Activated B cell treated with CpG ODN at 0.5 μM for 24 hours (primary cell): Measurements from ENCODE around the gene ZNF682. TPM values are rescaled to one million over a fixed set of nuclear protein-coding genes. Genes with fewer than 3 reads are reported as not detected.
A peak's percentile ranks its signal among the peaks of the same experiment; 100 is the strongest.
"Not testable (repeated sequence)": the region's sequence is repeated elsewhere in the genome, so short reads cannot be mapped to it uniquely, and the experiment has no call there.

Source experiments
- ATAC-seq: fragments of 200-7000 bp; cut with Tn5 transposase; one replicate; pipeline ENCODE4 v1.10.0; 2021; ENCODE audit warnings: low read depth, mild to moderate bottlenecking, moderate library complexity
- CTCF ChIA-PET: fragments of 350-600 bp; sonication (Branson Sonifier 250); formaldehyde crosslinking; loops from one replicate; lab custom pipeline; 2021; ENCODE audit warnings: antibody characterized with exemption; lab: Charles Lee
- POLR2A ChIA-PET: fragments of 350-600 bp; sonication (Branson Sonifier 250); formaldehyde crosslinking; loops from one replicate; lab custom pipeline; 2021; ENCODE audit warnings: antibody characterized with exemption; lab: Charles Lee
- DNase-seq: peaks from one replicate; pipeline ENCODE4 v3.0.0; 2022
- H3K27ac Mint-ChIP-seq: one replicate; pipeline ENCODE4 v1.8.0; 2020; ENCODE audit warnings: mixed read lengths
- H3K27me3 Mint-ChIP-seq: one replicate; pipeline ENCODE4 v1.8.0; 2021; ENCODE audit warnings: mixed read lengths
- H3K36me3 Mint-ChIP-seq: one replicate; pipeline ENCODE4 v1.8.0; 2021; ENCODE audit warnings: low read depth, mixed read lengths
- H3K4me1 Mint-ChIP-seq: one replicate; pipeline ENCODE4 v1.8.0; 2021; ENCODE audit warnings: mixed read lengths
- H3K4me3 Mint-ChIP-seq: one replicate; pipeline ENCODE4 v1.8.0; 2020; ENCODE audit warnings: mild to moderate bottlenecking, mixed read lengths
- H3K9me3 Mint-ChIP-seq: one replicate; pipeline ENCODE4 v1.8.0; 2020; ENCODE audit warnings: mixed read lengths
- intact Hi-C: fragments of 100-400 bp; cut with micrococcal nuclease; formaldehyde crosslinking; loops from one replicate; pipeline ENCODE4 v1.15.1; 2024
- total RNA-seq: library from RNA; stranded (reverse); gene quantifications from 2 replicates; pipeline ENCODE4 v1.2.3, GENCODE V29; 2022
- TF ChIP-seq, protein P1 (sequence below): fragments of 200-600 bp; IDR thresholded peaks from one replicate; pipeline ENCODE4 v1.8.0; 2022; ENCODE audit warnings: antibody characterized with exemption, mild to moderate bottlenecking

ZNF682 gene
- total RNA-seq, 1 donor from 2014 or later = 19.9 TPM

DNA sequence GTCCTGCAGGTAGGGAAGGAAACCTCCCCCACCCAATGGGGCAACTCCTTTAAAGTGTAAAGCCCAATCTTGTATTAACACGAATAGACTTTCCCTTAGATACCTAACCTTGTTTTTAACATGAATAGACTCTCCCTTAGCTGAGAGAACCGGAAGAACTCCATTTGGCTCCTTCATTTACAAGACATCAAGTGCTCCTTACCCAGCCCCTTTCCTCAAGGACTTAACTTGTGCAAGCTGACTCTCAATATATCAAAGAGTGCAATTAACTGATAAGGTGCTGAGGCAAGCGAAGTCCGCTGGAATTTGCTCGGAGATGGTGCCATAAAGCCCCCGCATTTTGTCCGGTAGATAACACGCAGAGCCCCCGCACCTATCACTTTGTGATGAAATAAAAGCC is 28.6 kb upstream of the ZNF682 start:
- H3K4me1 Mint-ChIP-seq = no peaks in the 10 kb centered on the region
- H3K4me3 Mint-ChIP-seq = no peak overlapping the region
- TF ChIP-seq, protein P1, sequence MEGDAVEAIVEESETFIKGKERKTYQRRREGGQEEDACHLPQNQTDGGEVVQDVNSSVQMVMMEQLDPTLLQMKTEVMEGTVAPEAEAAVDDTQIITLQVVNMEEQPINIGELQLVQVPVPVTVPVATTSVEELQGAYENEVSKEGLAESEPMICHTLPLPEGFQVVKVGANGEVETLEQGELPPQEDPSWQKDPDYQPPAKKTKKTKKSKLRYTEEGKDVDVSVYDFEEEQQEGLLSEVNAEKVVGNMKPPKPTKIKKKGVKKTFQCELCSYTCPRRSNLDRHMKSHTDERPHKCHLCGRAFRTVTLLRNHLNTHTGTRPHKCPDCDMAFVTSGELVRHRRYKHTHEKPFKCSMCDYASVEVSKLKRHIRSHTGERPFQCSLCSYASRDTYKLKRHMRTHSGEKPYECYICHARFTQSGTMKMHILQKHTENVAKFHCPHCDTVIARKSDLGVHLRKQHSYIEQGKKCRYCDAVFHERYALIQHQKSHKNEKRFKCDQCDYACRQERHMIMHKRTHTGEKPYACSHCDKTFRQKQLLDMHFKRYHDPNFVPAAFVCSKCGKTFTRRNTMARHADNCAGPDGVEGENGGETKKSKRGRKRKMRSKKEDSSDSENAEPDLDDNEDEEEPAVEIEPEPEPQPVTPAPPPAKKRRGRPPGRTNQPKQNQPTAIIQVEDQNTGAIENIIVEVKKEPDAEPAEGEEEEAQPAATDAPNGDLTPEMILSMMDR = no peak
- no peak for ATAC-seq
- DNase-seq = no peak
- intact Hi-C loops = no loop called here
- H3K27me3 Mint-ChIP-seq = peaks cover 16% of the 10 kb centered on the region
- CTCF ChIA-PET = no interaction called here
- H3K36me3 Mint-ChIP-seq = no peaks in the 10 kb centered on the region
- H3K27ac Mint-ChIP-seq = no peak overlapping the region
- peaks cover 2% of the 10 kb centered on the region for H3K9me3 Mint-ChIP-seq
- POLR2A ChIA-PET = no interaction called here

GRCh38 chr19:20066861-20067260 is 27.6 kb upstream of the ZNF682 start:
- peaks cover 16% of the 10 kb centered on the region for H3K27me3 Mint-ChIP-seq
- DNase-seq = no peak
- H3K9me3 Mint-ChIP-seq = peaks cover 2% of the 10 kb centered on the region
- no peaks in the 10 kb centered on the region for H3K4me1 Mint-ChIP-seq
- no peak overlapping the region for H3K4me3 Mint-ChIP-seq
- POLR2A ChIA-PET = no interaction called here
- intact Hi-C loops = no loop called here
- H3K36me3 Mint-ChIP-seq = no peaks in the 10 kb centered on the region
- no peak for ATAC-seq
- CTCF ChIA-PET = no interaction called here
- TF ChIP-seq, protein P1 = no peak
- H3K27ac Mint-ChIP-seq = no peak overlapping the region

GRCh38 chr19:20060282-20060681 is 21.0 kb upstream of the ZNF682 start:
- ChIA-PET POLR2A (no interaction called here), CTCF (no interaction called here)
- DNase-seq = no peak
- TF ChIP-seq, protein P1 = no peak
- H3K9me3 Mint-ChIP-seq = no peaks in the 10 kb centered on the region
- no peak overlapping the region for H3K27ac Mint-ChIP-seq
- H3K4me1 Mint-ChIP-seq = peaks cover 14% of the 10 kb centered on the region
- no peak for ATAC-seq
- H3K36me3 Mint-ChIP-seq = no peaks in the 10 kb centered on the region
- H3K4me3 Mint-ChIP-seq = no peak overlapping the region
- H3K27me3 Mint-ChIP-seq = peaks cover 4% of the 10 kb centered on the region
- intact Hi-C loops = no loop called here

DNA sequence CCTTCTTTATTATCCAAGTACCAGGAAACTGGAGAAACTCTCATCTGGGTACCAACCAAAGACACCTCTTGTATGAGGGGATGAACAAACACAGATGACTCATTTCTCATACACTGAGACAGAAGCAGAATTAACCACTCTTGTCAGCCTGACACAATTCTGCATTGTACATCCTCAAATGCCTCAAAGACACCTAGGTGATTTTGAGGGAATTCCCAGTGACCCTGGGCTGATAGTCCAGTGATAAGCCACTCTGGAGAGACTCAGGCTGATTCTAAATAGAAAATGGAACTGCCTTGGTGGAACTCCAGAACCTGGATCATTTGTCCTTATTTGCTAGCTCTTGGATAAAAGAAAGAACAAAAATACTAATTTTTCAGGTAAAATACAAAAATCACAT is 19.4 kb upstream of the ZNF682 start:
- H3K36me3 Mint-ChIP-seq, H3K27ac Mint-ChIP-seq, intact Hi-C loops, CTCF ChIA-PET, H3K27me3 Mint-ChIP-seq, H3K9me3 Mint-ChIP-seq, ATAC-seq, H3K4me3 Mint-ChIP-seq, DNase-seq, POLR2A ChIA-PET: not testable (repeated sequence)
- peaks cover 14% of the 10 kb centered on the region for H3K4me1 Mint-ChIP-seq

DNA sequence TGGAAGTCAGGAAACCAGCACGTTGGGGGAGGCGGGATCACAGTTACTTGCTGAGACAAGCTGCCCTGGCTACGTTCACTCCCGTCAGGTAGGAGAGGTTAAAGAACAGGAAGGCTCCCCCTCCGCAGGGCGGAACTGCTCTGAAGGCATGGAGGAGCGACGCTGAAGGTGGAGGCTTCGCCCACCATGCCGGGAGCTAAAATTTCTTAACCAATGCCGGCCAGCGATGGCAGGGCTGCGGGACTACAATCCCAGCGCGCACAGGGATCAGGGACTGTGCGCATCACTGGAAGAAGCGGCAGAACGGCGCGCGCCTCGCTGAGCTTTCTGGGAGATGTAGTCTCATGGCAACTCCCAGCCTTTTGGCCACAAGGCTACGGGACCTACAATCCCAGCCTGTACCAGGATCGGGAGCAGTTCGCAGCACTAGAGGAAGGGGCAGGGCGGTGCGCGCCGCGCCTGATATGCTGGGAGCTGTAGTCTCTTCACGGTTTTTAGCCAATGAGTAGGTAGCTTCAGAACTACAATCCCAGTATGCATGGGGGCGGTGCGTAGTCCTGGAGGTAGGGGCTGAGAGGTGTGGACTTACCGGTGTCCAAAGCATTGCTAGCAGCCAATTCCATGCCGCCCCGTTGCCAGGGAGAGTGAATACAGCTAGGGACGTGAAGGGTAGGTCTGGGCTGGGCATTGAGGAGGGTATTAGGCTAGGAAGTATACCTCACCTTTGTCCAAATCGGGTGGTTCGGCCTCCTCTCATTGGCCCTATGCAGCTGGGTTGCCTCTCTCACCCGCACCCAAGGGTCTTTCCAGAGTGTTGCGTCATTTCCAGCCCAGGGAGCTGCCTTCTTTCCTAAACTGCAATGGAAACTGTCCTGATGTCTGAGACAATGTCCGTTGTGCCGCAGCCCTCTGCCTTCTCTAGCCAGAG is 12.8 kb upstream of the ZNF682 start:
- Mint-ChIP-seq H3K9me3 (no peaks in the 10 kb centered on the region), H3K27me3 (no peaks in the 10 kb centered on the region), H3K27ac (peak overlapping the region; percentile 96), H3K4me1 (peaks cover 14% of the 10 kb centered on the region), H3K4me3 (peak overlapping the region; percentile 98), H3K36me3 (peaks cover 6% of the 10 kb centered on the region)
- intact Hi-C loops = loop anchor here (1.0 to 5.0 kb wide), 4 partner anchors 13 to 185 kb away; partner anchors contain the start of genes ZNF486 and ZNF682
- CTCF ChIA-PET = interaction anchor here (0.7 to 1.7 kb wide), 2 partner anchors 13 to 55 kb away, joined by 3 to 7 read pairs; partner anchors contain the start of gene ZNF682
- ATAC-seq (peak; percentile 95), DNase-seq (peak; percentile 55)
- TF ChIP-seq, protein P1 = no peak
- POLR2A ChIA-PET = interaction anchor here (0.6 to 3.1 kb wide), 18 partner anchors 13 to 1090 kb away, joined by 3 to 44 read pairs (median 4); partner anchors contain the start of genes ATP13A1, LPAR2, ZNF101 and ZNF253

DNA sequence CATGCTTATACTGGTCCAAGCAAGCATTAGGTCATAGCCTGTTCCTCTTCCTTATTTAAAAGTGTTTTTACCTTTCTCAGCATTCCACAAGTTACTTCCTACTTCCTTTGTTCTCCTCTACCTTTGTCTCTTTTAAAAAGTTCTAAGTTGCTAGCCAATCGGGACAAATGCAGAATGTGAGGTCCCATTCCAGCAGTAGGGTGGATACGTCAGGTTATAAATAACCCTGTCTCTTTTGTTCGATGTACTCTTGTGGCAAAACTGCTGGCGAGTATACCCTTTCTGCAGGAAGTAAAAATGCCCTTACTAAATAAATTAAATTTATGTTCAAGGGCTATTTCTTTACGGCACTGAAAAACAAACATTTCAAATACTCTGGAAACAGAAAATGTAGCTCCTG is 6.4 kb upstream of the ZNF682 start:
- H3K4me3 Mint-ChIP-seq, H3K9me3 Mint-ChIP-seq, H3K4me1 Mint-ChIP-seq, ATAC-seq, intact Hi-C loops, POLR2A ChIA-PET, CTCF ChIA-PET, H3K27me3 Mint-ChIP-seq, H3K36me3 Mint-ChIP-seq, H3K27ac Mint-ChIP-seq, DNase-seq: not testable (repeated sequence)
